Stimulated activated CD4-positive, alpha-beta T cell treated with anti-CD3 and anti-CD28 coated beads, TNF-alpha, amount 100 ng/mL, for 48 hours (primary cell): ENCODE results near the gene RNF6.

Experiments
- DNase-seq, 3 donors: peaks; one replicate each; pipeline ENCODE4 v3.0.0-alpha.2; 2020; ENCODE audit warnings: low read depth in 3 of 3

RNF6 gene

DNA sequence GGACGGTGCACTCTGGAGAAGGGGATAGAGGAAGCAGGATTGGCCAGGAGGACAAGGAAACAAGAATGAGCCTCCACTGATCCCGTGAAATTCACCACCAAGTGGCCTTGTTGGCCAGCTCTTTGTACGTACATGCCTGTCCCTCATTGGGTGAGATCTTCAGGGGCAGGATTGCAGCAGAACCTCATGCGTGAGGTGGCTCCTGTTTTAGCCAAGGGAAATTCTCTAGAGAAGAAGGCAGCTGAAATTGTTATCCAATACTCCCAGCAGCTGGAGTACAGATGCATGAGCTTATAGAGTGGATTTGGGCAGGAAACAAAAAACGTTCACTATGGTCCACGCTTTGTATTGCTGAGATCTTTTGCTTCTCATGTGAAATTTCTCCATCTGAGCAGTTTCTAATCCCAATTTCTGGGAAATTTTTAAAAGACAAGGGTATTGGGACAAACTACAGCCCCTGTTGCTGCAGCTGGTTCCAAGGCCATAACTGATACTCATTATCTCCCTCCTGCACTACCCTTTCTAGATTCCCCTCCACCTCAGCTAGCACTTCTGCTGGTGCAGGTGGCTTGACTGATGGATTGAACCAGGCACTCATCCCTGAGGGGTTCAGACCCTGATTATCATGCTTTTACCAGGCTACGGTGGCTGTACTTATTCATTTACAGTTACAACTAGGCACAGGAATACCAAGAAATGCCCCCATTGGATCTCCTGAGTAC, 3.9 kb upstream of the RNF6 start:
- DNase-seq, result no peak

GRCh38 chr13:26222520-26223046, 469 bp upstream of the RNF6 start:
- no peak for DNase-seq

DNA sequence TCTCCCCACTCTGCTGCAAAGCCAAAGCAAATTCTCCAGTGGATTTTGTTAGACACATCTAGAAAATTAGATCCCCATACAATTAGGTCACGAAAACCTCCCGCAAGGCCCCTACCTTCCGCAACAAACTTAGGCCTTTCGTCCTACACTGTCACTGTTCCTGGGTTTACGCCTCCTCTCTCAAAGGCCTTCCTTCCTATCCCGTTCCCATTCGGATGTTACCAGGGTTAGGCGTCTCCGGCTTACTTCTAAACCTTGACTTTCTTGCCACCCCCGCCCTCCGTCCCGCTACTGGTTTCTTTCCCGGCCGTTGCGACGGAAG, 754 bp downstream of the RNF6 start:
- no peak for DNase-seq

DNA sequence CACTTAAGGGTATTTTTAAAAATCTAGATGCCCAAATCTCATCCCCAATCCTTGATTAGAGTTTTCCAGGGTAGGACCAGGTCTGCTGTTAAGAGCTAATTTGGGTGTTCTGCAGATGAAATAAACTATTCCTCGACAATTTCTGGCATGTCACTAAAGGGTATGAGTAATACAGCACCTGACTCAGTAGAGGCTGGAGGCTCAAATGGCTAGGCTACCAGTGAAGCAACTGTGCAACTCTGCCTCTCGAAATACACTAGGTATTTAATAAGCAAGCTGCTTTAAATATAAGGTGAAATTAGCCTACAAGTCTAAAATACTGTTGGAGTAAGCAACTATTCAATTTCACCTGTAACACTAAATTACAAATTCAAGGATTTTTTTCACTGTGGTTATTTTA, 1.5 kb downstream of the RNF6 start:
- no peak for DNase-seq

- no peak for DNase-seq
Measured at GRCh38 chr13:26219726-26220125, 2.4 kb downstream of the RNF6 start.

GRCh38 chr13:26216042-26216441, 6.1 kb downstream of the RNF6 start:
- no peak for DNase-seq

DNA sequence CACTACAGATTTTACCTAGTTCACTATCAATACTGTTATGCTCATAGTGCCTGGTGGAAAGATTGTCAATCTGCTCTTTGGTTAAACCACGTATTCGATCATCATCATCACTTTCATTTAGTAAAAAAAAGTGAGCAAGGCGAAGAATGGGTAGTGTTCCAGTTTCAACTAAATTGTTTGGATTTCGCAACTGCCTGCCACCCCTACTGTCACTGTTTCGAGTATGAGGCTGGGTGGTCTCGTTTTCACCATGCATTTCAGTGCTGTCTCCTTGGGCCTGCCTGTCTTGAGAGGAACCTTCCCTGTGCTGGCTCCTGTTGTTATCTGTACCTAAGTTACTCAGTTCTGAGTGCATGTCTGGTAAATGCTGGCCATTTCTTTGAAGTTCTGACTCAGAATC, 8.1 kb downstream of the RNF6 start:
- DNase-seq, result no peak

GRCh38 chr13:26213345-26213744, 8.8 kb downstream of the RNF6 start:
- DNase-seq, result no peak

DNA sequence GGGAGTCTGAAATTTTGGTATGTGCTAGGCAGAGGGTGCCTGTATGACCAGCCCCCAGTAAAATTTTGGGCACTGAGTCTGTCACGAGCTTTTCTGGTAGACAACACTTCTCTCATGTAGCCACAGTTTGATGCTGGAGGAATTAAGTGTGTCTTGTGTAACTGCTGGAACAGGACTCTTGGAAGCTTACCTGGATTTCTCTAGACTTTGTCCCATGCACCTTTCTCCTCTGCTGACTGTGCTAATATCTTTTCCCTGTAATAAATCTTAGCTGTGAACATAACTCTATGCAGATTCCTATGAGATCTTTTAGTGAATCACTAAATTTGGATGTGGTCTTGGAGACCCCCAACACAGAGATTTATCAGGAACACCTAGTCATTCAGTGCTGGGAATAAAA, 13.8 kb downstream of the RNF6 start:
- DNase-seq, result no peak

DNA sequence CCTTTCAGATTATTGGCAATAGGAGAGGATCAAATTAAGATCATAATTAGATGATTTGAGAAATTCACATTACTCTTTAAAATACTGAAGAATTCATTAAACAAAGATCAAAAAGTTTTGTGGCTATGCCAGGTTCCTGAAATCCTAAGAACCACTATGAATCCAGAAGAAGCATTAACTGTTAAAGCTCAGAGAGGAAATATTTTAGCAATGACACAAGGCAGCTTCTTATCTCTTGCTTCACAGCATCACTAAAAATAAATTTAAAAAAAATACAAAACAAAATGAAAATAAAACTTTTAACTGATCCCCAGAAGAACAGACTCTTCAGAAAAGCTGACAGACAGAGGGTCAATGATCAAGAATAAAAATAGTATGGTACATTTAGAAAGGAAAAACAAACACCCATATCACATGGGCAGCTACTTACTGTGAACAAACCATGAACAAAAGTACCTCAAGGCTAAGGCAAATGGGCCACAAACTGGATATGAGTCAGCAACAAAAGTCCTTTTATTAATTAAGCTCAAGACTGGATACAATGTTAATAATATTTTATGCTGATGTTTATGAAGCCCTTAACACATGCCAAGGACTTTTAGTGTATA, 19.6 kb downstream of the RNF6 start:
- DNase-seq, result no peak

DNA sequence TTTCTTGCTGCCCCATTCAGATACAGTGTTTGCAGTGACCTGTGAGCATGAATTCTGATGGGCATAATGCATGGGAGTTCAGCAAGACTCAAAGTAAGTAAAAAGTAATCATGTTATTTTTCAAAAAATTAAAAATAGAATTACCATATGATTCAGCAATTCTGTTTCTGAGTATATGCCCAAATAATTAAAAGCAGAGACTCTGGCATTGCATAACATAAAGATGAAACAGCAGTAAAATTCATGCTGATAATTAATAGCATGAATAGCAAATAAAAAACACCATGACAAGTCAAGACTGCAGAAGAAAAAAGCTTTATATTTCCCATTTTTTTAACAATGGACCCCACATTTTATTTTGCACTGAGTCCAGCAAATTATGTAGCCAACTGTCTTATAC, 21.3 kb downstream of the RNF6 start:
- DNase-seq, result no peak

- no peak for DNase-seq
Measured at GRCh38 chr13:26198116-26198515, 24.0 kb downstream of the RNF6 start.

GRCh38 chr13:26197298-26197697, 24.8 kb downstream of the RNF6 start:
- DNase-seq, result no peak

DNA sequence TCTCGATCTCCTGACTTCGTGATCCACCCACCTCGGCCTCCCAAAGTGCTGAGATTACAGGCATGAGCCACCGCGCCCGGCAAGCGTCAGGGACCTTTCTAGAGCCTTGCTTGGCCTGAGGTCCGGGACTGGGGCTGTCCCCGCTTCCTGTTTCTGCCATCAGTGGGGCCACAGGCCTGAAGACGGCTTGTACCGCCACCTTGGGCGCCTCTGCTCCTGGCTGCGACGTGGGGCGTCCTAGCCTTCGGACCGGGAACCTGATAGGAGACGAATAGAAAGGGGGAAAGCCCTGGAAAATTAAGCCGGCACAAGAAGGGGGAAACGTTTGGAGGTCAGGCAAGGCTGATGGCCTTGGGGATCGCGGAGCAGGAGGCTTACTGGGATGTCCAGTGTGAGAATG, 35.1 kb downstream of the RNF6 start:
- DNase-seq, result no peak

DNA sequence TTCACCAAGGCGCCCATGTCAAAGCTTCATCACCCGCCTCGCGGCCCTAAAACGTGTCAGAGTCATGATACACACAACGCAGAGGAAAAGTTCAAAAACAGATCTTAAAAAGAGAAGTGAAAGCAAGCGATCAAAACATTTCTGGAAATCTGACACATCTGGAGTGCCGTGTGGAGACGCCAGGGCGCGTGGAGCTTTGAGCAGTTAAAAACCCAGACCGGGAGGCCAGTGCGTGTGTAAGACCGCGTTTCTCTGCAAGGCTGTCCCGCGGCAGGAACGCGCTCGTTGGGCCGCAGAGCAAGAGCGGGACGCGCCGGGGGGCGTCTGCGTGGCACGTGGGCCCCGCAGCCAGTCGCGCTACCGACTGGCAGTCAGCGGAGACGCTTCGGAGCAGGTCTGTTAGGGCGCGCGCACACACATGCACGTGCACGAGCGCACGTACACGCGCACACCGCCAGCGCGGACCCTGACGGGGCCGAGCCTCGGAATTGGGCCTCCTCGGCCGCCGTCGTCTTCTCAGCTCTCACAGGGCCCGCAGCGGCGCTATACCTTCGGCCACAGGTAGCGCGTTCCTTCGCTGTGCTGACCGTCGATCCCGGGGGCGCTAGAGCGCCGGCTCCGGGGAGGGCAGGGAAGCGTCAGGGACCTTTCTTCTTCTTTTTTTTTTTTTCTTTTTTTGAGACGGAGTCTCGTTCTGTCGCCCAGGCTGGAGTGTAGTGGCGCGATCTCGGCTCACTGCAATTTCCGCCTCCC, 35.8 kb downstream of the RNF6 start:
- peak; percentile 73 to 85 (median 83) for DNase-seq

- DNase-seq, result no peak
Measured at GRCh38 chr13:26185720-26186117, 36.4 kb downstream of the RNF6 start.

- peak; percentile 33 to 62 (median 51) for DNase-seq
Measured at GRCh38 chr13:26184791-26185250, 37.3 kb downstream of the RNF6 start.

- no peak for DNase-seq
Measured at GRCh38 chr13:26183416-26183815, 38.7 kb downstream of the RNF6 start.

DNA sequence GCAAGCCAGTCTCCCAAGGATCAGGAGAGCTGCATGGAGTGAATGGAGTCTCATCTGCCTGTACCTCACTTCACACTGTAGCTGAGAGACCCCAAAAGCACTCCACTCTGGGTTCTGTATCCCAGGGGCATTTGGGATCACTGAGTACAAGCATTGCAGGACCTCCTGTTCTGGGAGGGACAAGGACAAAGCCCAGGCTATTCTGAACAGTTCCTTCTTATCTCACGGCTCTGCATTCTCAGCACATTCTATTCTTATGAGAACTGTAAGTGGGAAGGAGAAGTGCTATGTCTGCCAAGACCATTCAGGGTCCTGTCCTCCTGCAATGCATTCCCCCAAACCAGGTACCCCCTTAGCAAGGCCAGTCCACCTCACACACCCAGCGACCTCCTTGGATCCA, 42.8 kb downstream of the RNF6 start:
- DNase-seq, result no peak

GRCh38 chr13:26168835-26169234, 53.3 kb downstream of the RNF6 start:
- no peak for DNase-seq

DNA sequence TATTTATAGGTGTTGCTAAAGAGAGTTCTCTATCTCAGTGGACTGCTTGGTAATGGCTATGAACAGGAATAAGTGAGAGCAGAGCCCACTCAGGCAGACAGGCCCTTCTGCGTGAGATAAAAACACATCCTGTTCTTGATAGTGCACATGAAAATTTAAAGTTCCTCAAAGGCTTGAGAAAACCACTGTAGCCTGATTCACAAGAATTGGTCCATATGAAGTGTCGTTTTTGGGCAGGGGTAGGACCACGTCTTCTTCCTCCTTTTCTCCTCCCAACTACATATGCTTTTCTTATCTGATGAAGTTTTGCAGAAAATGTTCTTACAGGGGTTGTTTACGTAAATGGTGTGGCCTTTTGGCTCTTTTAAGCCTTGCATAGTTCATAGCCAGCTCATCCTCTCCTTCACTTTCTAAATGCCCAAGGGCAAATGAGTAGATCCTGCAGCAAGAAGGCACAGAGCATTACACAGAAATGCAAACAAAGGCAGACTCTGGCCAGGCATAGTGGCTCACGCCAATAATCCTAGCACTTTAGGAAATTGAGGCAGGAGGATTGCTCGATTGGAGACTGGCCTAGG, 53.8 kb downstream of the RNF6 start:
- DNase-seq, result no peak

- no peak for DNase-seq
Measured at GRCh38 chr13:26163812-26164211, 58.3 kb downstream of the RNF6 start.
